Inferior parietal cortex (tissue), 1 donor: ENCODE data around the gene ELOVL4.

Experiments
- DNase-seq: peaks from one replicate; pipeline ENCODE4 v3.0.0-alpha.2; 2016; ENCODE audit errors: extremely low spot score

ELOVL4 gene

GRCh38 chr6:79947191-79948186 lies at the start of gene ELOVL4:
Gene ELOVL4 (minus strand): TSS chr6:79947553. CDS start chr6:79947279, 274 bp downstream.
- peak; percentile 74 for DNase-seq

GRCh38 chr6:79993911-79994309 lies 46.6 kb upstream of the ELOVL4 start:
- no peak for DNase-seq

- DNase-seq, result no peak
These were observed 45.9 kb upstream of the ELOVL4 start for GRCh38 chr6:79993012-79993910.

GRCh38 chr6:79989641-79990040 lies 42.3 kb upstream of the ELOVL4 start:
- DNase-seq, result no peak

- DNase-seq, result no peak
These were observed 37.8 kb upstream of the ELOVL4 start for GRCh38 chr6:79985128-79985527.

GRCh38 chr6:79984261-79984660 lies 36.9 kb upstream of the ELOVL4 start:
- no peak for DNase-seq

- DNase-seq, result no peak
These were observed 34.3 kb upstream of the ELOVL4 start for GRCh38 chr6:79981652-79982051.

- DNase-seq, result no peak
These were observed 23.8 kb upstream of the ELOVL4 start for GRCh38 chr6:79971193-79971592.

GRCh38 chr6:79969784-79970183 lies 22.4 kb upstream of the ELOVL4 start:
- no peak for DNase-seq

GRCh38 chr6:79967178-79967577 lies 19.8 kb upstream of the ELOVL4 start:
- DNase-seq, result no peak

- DNase-seq, result no peak
These were observed 17.3 kb upstream of the ELOVL4 start for GRCh38 chr6:79964607-79965081.

- no peak for DNase-seq
These were observed 7.5 kb upstream of the ELOVL4 start for GRCh38 chr6:79954849-79955248.

- DNase-seq, result peak; percentile 64
These were observed 1.9 kb upstream of the ELOVL4 start for GRCh38 chr6:79949233-79949632.

- peak; percentile 20 for DNase-seq
These were observed 822 bp downstream of the ELOVL4 start for GRCh38 chr6:79946272-79947190.

- DNase-seq, result no peak
These were observed 4.2 kb downstream of the ELOVL4 start for GRCh38 chr6:79943133-79943532.

- DNase-seq, result no peak
These were observed 5.7 kb downstream of the ELOVL4 start for GRCh38 chr6:79941489-79942151.

GRCh38 chr6:79928478-79928998 lies 18.8 kb downstream of the ELOVL4 start:
- DNase-seq, result no peak

GRCh38 chr6:79927758-79928157 lies 19.6 kb downstream of the ELOVL4 start:
- no peak for DNase-seq

GRCh38 chr6:79923270-79923669 lies 24.1 kb downstream of the ELOVL4 start:
- no peak for DNase-seq

- DNase-seq, result no peak
These were observed 25.3 kb downstream of the ELOVL4 start for GRCh38 chr6:79922018-79922417.
